Body of pancreas (tissue), 4 donors: ENCODE data around the gene IPPK. TPM values are rescaled to one million over a fixed set of nuclear protein-coding genes. Genes with fewer than 3 reads are reported as not detected.

ENCODE experiments used
- ATAC-seq: fragments of 150-250 bp; one replicate; pipeline ENCODE4 v1.9.1; 2016
- DNase-seq, 4 donors: peaks; one replicate each; pipeline ENCODE4 v3.0.0-alpha.2; 2019
- H3K27ac ChIP-seq, 4 donors: fragments of 200-600 bp; sonication (generic); 1 replicate in 3 of 4; 2 replicates in 1 of 4; pipeline versions ENCODE4 v1.5.1 to v1.6.1; 2016 to 2019; ENCODE audit warnings: mild to moderate bottlenecking in 1 of 4, mixed read lengths in 1 of 4, moderate library complexity in 1 of 4
- H3K27me3 ChIP-seq, 2 donors: fragments of 200-600 bp; sonication (generic); one replicate each; pipeline ENCODE4 v1.6.0; 2016; ENCODE audit warnings: mild to moderate bottlenecking in 1 of 2
- H3K36me3 ChIP-seq, 2 donors: fragments of 200-600 bp; sonication (generic); replicated peaks in 1 of 2; 2 replicates each; pipeline ENCODE4 v1.5.1; 2016; ENCODE audit warnings: low read depth in 2 of 2; ENCODE audit not compliant: insufficient read depth in 1 of 2
- H3K4me1 ChIP-seq: fragments of 200-600 bp; sonication (generic); one replicate; pipeline ENCODE4 v1.6.0; 2016
- H3K4me3 ChIP-seq, 2 donors: fragments of 200-600 bp; sonication (generic); 1 replicate in 1 of 2; 2 replicates in 1 of 2; pipeline ENCODE4 v1.5.1; 2016 to 2019
- H3K9me3 ChIP-seq, 3 donors: fragments of 200-600 bp; sonication (generic); 1 replicate in 2 of 3; 2 replicates in 1 of 3; pipeline ENCODE4 v1.5.1; 2016
- CTCF ChIP-seq, 7 experiments: fragments of 450-650 bp in 4 of 7; fragments of 200-600 bp in 3 of 7; sonication (generic) in 3 of 7; IDR thresholded peaks; one replicate each; pipeline ENCODE4 v1.5.1; 2016 to 2019; ENCODE audit warnings: antibody characterized with exemption in 7 of 7
- POLR2A ChIP-seq, 3 donors: fragments of 450-650 bp; IDR thresholded peaks; one replicate each; pipeline ENCODE4 v1.6.1; 2016; ENCODE audit warnings: antibody characterized with exemption in 3 of 3, mild to moderate bottlenecking in 2 of 3
- WGBS, 2 donors: methylation state at CpG; one replicate each; pipeline ENCODE4 v1.1.5; 2017; 5-methylcytosine and 5-hydroxymethylcytosine counted together
- intact Hi-C: fragments of 100-400 bp; cut with DNase I; formaldehyde crosslinking; loops from one replicate; pipeline ENCODE4 v1.15.1; 2023
- total RNA-seq, 2 donors: library from RNA; depleted of rRNA; stranded (reverse); fragments of >200 nt; gene quantifications; one replicate each; pipeline ENCODE4 v1.1.0, GENCODE V29; 2016

The IPPK gene
- total RNA-seq, 2 donors from 2014 or later: 2.9 to 6.3 TPM

- Histone ChIP-seq H3K4me1 (peaks cover 28% of the 10 kb centered on the region), H3K27ac (no peak overlapping the region), H3K27me3 (no peaks in the 10 kb centered on the region), H3K9me3 (no peaks in the 10 kb centered on the region), H3K4me3 (no peak overlapping the region), H3K36me3 (no peaks in the 10 kb centered on the region)
- intact Hi-C loops: no loop called here
- ATAC-seq (no peak), DNase-seq (no peak)
- 73 to 75% methylated on average over 8 to 13 of the region's 13 CpGs for WGBS, 2 donors
- TF ChIP-seq POLR2A (IDR thresholded peaks at IDR 0.05) (no peak), CTCF (IDR thresholded peaks at IDR 0.05) (no peak)
These were observed 5.4 kb downstream of the IPPK start for GRCh38 chr9:92664394-92665152.

- 88 to 96% methylated on average over 7 to 9 of the region's 10 CpGs for WGBS, 2 donors
- Histone ChIP-seq H3K27ac (no peak overlapping the region), H3K9me3 (no peaks in the 10 kb centered on the region), H3K4me1 (peaks cover 24% of the 10 kb centered on the region), H3K4me3 (no peak overlapping the region), H3K27me3 (no peaks in the 10 kb centered on the region), H3K36me3 (no peaks in the 10 kb centered on the region)
- ATAC-seq (no peak), DNase-seq (no peak)
- intact Hi-C loops: no loop called here
- TF ChIP-seq POLR2A (IDR thresholded peaks at IDR 0.05) (no peak), CTCF (IDR thresholded peaks at IDR 0.05) (no peak)
These were observed 6.0 kb downstream of the IPPK start for GRCh38 chr9:92663951-92664350.

GRCh38 chr9:92663126-92663525 lies 6.8 kb downstream of the IPPK start:
- DNase-seq (no peak), ATAC-seq (no peak)
- Histone ChIP-seq H3K36me3 (no peaks in the 10 kb centered on the region), H3K4me3 (no peak overlapping the region), H3K27me3 (no peaks in the 10 kb centered on the region), H3K27ac (no peak overlapping the region), H3K4me1 (peaks cover 17% of the 10 kb centered on the region), H3K9me3 (no peaks in the 10 kb centered on the region)
- TF ChIP-seq CTCF (IDR thresholded peaks at IDR 0.05) (no peak), POLR2A (IDR thresholded peaks at IDR 0.05) (no peak)
- 91 to 98% methylated on average over 3 of the region's 3 CpGs for WGBS, 2 donors
- intact Hi-C loops: no loop called here

GRCh38 chr9:92661743-92662142 lies 8.2 kb downstream of the IPPK start:
- H3K9me3 ChIP-seq: no peaks in the 10 kb centered on the region
- WGBS, 2 donors: 83 to 88% methylated on average over 4 of the region's 4 CpGs
- H3K27ac ChIP-seq: no peak overlapping the region
- H3K4me3 ChIP-seq: no peak overlapping the region
- no peaks in the 10 kb centered on the region for H3K36me3 ChIP-seq
- no peaks in the 10 kb centered on the region for H3K27me3 ChIP-seq
- DNase-seq (no peak), ATAC-seq (no peak)
- H3K4me1 ChIP-seq: peaks cover 12% of the 10 kb centered on the region
- intact Hi-C loops: no loop called here
- TF ChIP-seq POLR2A (IDR thresholded peaks at IDR 0.05): no peak
- TF ChIP-seq CTCF (IDR thresholded peaks at IDR 0.05): no peak

GRCh38 chr9:92661127-92661526 lies 8.8 kb downstream of the IPPK start:
- Histone ChIP-seq H3K36me3 (no peaks in the 10 kb centered on the region), H3K27me3 (no peaks in the 10 kb centered on the region), H3K4me1 (peaks cover 6% of the 10 kb centered on the region), H3K27ac (no peak overlapping the region), H3K4me3 (no peak overlapping the region), H3K9me3 (no peaks in the 10 kb centered on the region)
- DNase-seq (no peak), ATAC-seq (no peak)
- TF ChIP-seq POLR2A (IDR thresholded peaks at IDR 0.05): no peak
- no peak for TF ChIP-seq CTCF (IDR thresholded peaks at IDR 0.05)
- intact Hi-C loops: no loop called here
- 81 to 83% methylated on average over 5 of the region's 5 CpGs for WGBS, 2 donors
